A549 (cell line): ENCODE results near the gene TRAF3. TPM values are rescaled to one million over a fixed set of nuclear protein-coding genes. Genes with fewer than 3 reads are reported as not detected.

Experiments used
- ATAC-seq, 2 experiments: fragments of 200-7000 bp in 1 of 2; fragments of >200 bp in 1 of 2; cut with Nextera tagmentation in 1 of 2; cut with Tn5 transposase in 1 of 2; 3 replicates each; pipeline versions ENCODE4 v1.8.0 to v1.9.1; 2018 to 2020; ENCODE audit warnings: mild to moderate bottlenecking in 1 of 2, moderate library complexity in 1 of 2
- CTCF ChIA-PET: fragments of 300-600 bp; sonication (Branson Sonifier 250); formaldehyde crosslinking; extraction: SDS; loops from one replicate; lab custom pipeline; 2021; ENCODE audit warnings: antibody characterized with exemption, inconsistent platforms; lab: Yijun Ruan, JAX
- POLR2A ChIA-PET: fragments of 350-600 bp; formaldehyde crosslinking; extraction: SDS; loops from one replicate; lab custom pipeline; 2021; ENCODE audit warnings: antibody characterized with exemption, inconsistent platforms; lab: Yijun Ruan, JAX
- DNase-seq, 2 experiments: peaks; one replicate each; pipeline versions ENCODE4 v3.0.0 to v3.0.0-alpha.2; 2011 to 2016; ENCODE audit warnings: low read depth in 1 of 2, low spot score in 1 of 2
- FAIRE-seq: peaks from 2 replicates; lab custom pipeline; 2011; peaks lifted over from hg19 to GRCh38; lab: Jason Lieb, UNC
- H3K27ac ChIP-seq, 2 experiments: fragments of >200 bp; sonication (Bioruptor Twin); formaldehyde crosslinking; 3 replicates each; pipeline ENCODE4 v1.5.1; 2016 to 2017
- H3K4me1 ChIP-seq: fragments of >200 bp; sonication (Bioruptor Twin); formaldehyde crosslinking; 3 replicates; pipeline ENCODE4 v1.6.1; 2016
- H3K4me2 ChIP-seq: fragments of >200 bp; sonication (Bioruptor Twin); formaldehyde crosslinking; 3 replicates; pipeline ENCODE4 v1.6.1; 2016
- H3K4me3 ChIP-seq: fragments of >200 bp; sonication (Bioruptor Twin); formaldehyde crosslinking; 3 replicates; pipeline ENCODE4 v1.5.1; 2016
- H3K9me3 ChIP-seq: fragments of >200 bp; sonication (Bioruptor Twin); formaldehyde crosslinking; 3 replicates; pipeline ENCODE4 v1.6.1; 2016
- BHLHE40 ChIP-seq: IDR thresholded peaks from 2 replicates; pipeline ENCODE4 v1.6.1; 2012; ENCODE audit warnings: low read depth, low read length, inconsistent platforms
- CEBPB ChIP-seq, 2 experiments: fragments of >200 bp in 1 of 2; sonication (Bioruptor Twin) in 1 of 2; formaldehyde crosslinking in 1 of 2; IDR thresholded peaks; 2 replicates each; pipeline ENCODE4 v1.6.1; 2012 to 2016
- CHD2 ChIP-seq: fragments of 150-350 bp; IDR thresholded peaks from 2 replicates; pipeline ENCODE4 v1.6.1; 2014; ENCODE audit warnings: low read length; ENCODE audit not compliant: partially characterized antibody
- EP300 ChIP-seq, 2 experiments: fragments of >200 bp; sonication (Bioruptor Twin); formaldehyde crosslinking; IDR thresholded peaks; 2 replicates in 1 of 2; 3 replicates in 1 of 2; pipeline ENCODE4 v1.6.1; 2016 to 2017
- ESRRA ChIP-seq: fragments of 150-350 bp; IDR thresholded peaks from 2 replicates; pipeline ENCODE4 v1.6.1; 2014; ENCODE audit warnings: mild to moderate bottlenecking, low read length, borderline replicate concordance
- FOSB ChIP-seq: fragments of 250-450 bp; sonication (Bioruptor Pico); IDR thresholded peaks from 2 replicates; pipeline ENCODE4 v1.5.0; 2020; ENCODE audit warnings: mild to moderate bottlenecking, moderate library complexity
- FOSL2 ChIP-seq, 2 experiments: fragments of 450-650 bp in 1 of 2; fragments of >200 bp in 1 of 2; sonication (Bioruptor Twin) in 1 of 2; formaldehyde crosslinking; IDR thresholded peaks; 2 replicates each; pipeline versions ENCODE4 v1.5.0 to v1.6.1; 2016 to 2020; ENCODE audit warnings: mild to moderate bottlenecking in 1 of 2, moderate library complexity in 1 of 2
- HDAC2 ChIP-seq: fragments of 200-600 bp; sonication (generic); IDR thresholded peaks from 2 replicates; pipeline ENCODE4 v1.6.1; 2016
- HES2 ChIP-seq: fragments of >200 bp; sonication (Bioruptor Twin); formaldehyde crosslinking; IDR thresholded peaks from 2 replicates; pipeline ENCODE4 v1.6.1; 2016
- HOXB13 ChIP-seq: fragments of 250-450 bp; sonication (Bioruptor Pico); IDR thresholded peaks from 2 replicates; pipeline ENCODE4 v1.5.0; 2020; ENCODE audit warnings: low read depth, mild to moderate bottlenecking, moderate library complexity
- HOXB5 ChIP-seq: fragments of 250-450 bp; sonication (Bioruptor Pico); IDR thresholded peaks from 2 replicates; pipeline ENCODE4 v1.5.0; 2020; ENCODE audit warnings: mild to moderate bottlenecking, moderate library complexity
- JUN ChIP-seq, 2 experiments: fragments of >200 bp; sonication (Bioruptor Twin); formaldehyde crosslinking; IDR thresholded peaks; 2 replicates in 1 of 2; 3 replicates in 1 of 2; pipeline ENCODE4 v1.6.1; 2016 to 2017
- KDM5A ChIP-seq: fragments of 200-600 bp; sonication (generic); IDR thresholded peaks from 2 replicates; pipeline ENCODE4 v1.6.1; 2016; ENCODE audit warnings: antibody characterized with exemption, mild to moderate bottlenecking
- MAX ChIP-seq: IDR thresholded peaks from 2 replicates; pipeline ENCODE4 v1.6.1; 2012
- MAZ ChIP-seq: fragments of 150-350 bp; IDR thresholded peaks from 2 replicates; pipeline ENCODE4 v1.6.1; 2014; ENCODE audit warnings: antibody characterized with exemption, low read depth, low read length, borderline replicate concordance
- MYC ChIP-seq: IDR thresholded peaks from 2 replicates; pipeline ENCODE4 v1.6.1; 2012; ENCODE audit warnings: mild to moderate bottlenecking, inconsistent platforms, low read length, improper control_type of control experiment, borderline replicate concordance
- NPAS2 ChIP-seq: fragments of 250-450 bp; sonication (Bioruptor Pico); IDR thresholded peaks from 2 replicates; pipeline ENCODE4 v1.8.0; 2022; ENCODE audit warnings: mild to moderate bottlenecking, moderate library complexity, borderline replicate concordance
- NR3C1 ChIP-seq: fragments of >200 bp; sonication (Bioruptor Twin); formaldehyde crosslinking; IDR thresholded peaks from 3 replicates; pipeline ENCODE4 v1.6.1; 2017
- PHF8 ChIP-seq: fragments of 200-600 bp; sonication (generic); IDR thresholded peaks from 2 replicates; pipeline ENCODE4 v1.6.1; 2016; ENCODE audit warnings: low read depth, mild to moderate bottlenecking, antibody characterized with exemption, moderate library complexity, borderline replicate concordance
- POLR2AphosphoS2 ChIP-seq: conservative IDR thresholded peaks from 2 replicates; pipeline ENCODE4 v1.6.1; 2012; ENCODE audit warnings: low read length, improper control_type of control experiment, inconsistent platforms
- RFX5 ChIP-seq: fragments of 450-650 bp; IDR thresholded peaks from 2 replicates; pipeline ENCODE4 v1.7.1; 2014; ENCODE audit warnings: antibody characterized with exemption, mild to moderate bottlenecking, moderate library complexity
- SMC3 ChIP-seq: fragments of >200 bp; sonication (Bioruptor Twin); formaldehyde crosslinking; IDR thresholded peaks from 3 replicates; pipeline ENCODE4 v1.6.1; 2018; ENCODE audit warnings: inconsistent platforms
- TFCP2L1 ChIP-seq: fragments of 250-450 bp; sonication (Bioruptor Pico); IDR thresholded peaks from 2 replicates; pipeline ENCODE4 v1.5.0; 2021; ENCODE audit warnings: mild to moderate bottlenecking
- USF2 ChIP-seq: fragments of 450-650 bp; IDR thresholded peaks from 2 replicates; pipeline ENCODE4 v1.6.1; 2014; ENCODE audit warnings: antibody characterized with exemption
- ZSCAN20 ChIP-seq: fragments of 250-450 bp; sonication (Bioruptor Pico); IDR thresholded peaks from 2 replicates; pipeline ENCODE4 v1.8.0; 2022; ENCODE audit warnings: mild to moderate bottlenecking, moderate library complexity
- WGBS: methylation state at CpG from one replicate; pipeline ENCODE4 v1.1.6; 2017; ENCODE audit errors: missing lambda C conversion rate; 5-methylcytosine and 5-hydroxymethylcytosine counted together
- polyA plus RNA-seq, 4 experiments: library from polyadenylated mRNA; depleted of rRNA in 3 of 4; stranded (reverse); fragments of >200 nt; fragmentation: RNase III in 1 of 4; extraction: RNeasy Plus Mini Kit Qiagen cat#74134 plus additional on column Dnase treatment in 1 of 4; gene quantifications; 2 replicates in 3 of 4; 3 replicates in 1 of 4; pipeline ENCODE4 v1.2.3, GENCODE V29; 2011 to 2017

The TRAF3 gene
- polyA plus RNA-seq, 2 of the 4 experiments (the other 2 are of a cell fraction), result 20.2 to 25.5 TPM

GRCh38 chr14:102915292-102916110, 138.3 kb downstream of the TRAF3 start:
- WGBS, result 90% methylated on average over 17 of the region's 19 CpGs
- H3K27ac ChIP-seq, result no peak overlapping the region
- no peak overlapping the region for H3K4me2 ChIP-seq
- no peak for FAIRE-seq
- no peak; a peak in 1 of 6 replicates for ATAC-seq
- POLR2A ChIA-PET, result no interaction called here
- H3K4me1 ChIP-seq, result no peaks in the 10 kb centered on the region
- no peak for TF ChIP-seq ESRRA
- TF ChIP-seq CEBPB (IDR thresholded peaks at IDR 0.05), result no peak
- TF ChIP-seq CHD2, result no peak
- no peak for TF ChIP-seq HOXB5 (CRISPR knock-in tag)
- no peak for TF ChIP-seq HOXB13 (CRISPR knock-in tag)
- no peak for TF ChIP-seq KDM5A
- no peak for TF ChIP-seq ZSCAN20 (CRISPR knock-in tag)
- no peak for TF ChIP-seq SMC3
- no peak for TF ChIP-seq HES2
- no peak for TF ChIP-seq MYC
- no peak for TF ChIP-seq MAZ
- TF ChIP-seq PHF8, result no peak
- TF ChIP-seq RFX5, result no peak
- TF ChIP-seq NR3C1, result no peak
- TF ChIP-seq FOSB, result no peak
- CTCF ChIA-PET, result interaction anchor here (2.0 kb wide), 1 partner anchor 221 kb away, joined by 9 read pairs; no protein-coding TSS in a partner anchor
- H3K9me3 ChIP-seq, result no peaks in the 10 kb centered on the region
- no peak overlapping the region for H3K4me3 ChIP-seq
- no peak for DNase-seq

- H3K4me3 ChIP-seq, result no peak overlapping the region
- H3K4me2 ChIP-seq, result no peak overlapping the region
- FAIRE-seq (no peak), DNase-seq (no peak), ATAC-seq (peak; percentile 12 to 16; a peak in 3 of 6 replicates)
- ChIA-PET POLR2A (no interaction called here), CTCF (interaction anchor here (2.0 kb wide), 1 partner anchor 222 kb away, joined by 9 read pairs; no protein-coding TSS in a partner anchor)
- WGBS, result 88% methylated on average over 15 of the region's 18 CpGs
- H3K4me1 ChIP-seq, result no peaks in the 10 kb centered on the region
- TF ChIP-seq POLR2AphosphoS2 (0 out of 2 replicates have a peak, but pooled peaks have one; percentile 33), HOXB5 (CRISPR knock-in tag) (no peak)
- H3K9me3 ChIP-seq, result no peaks in the 10 kb centered on the region
- no peak overlapping the region for H3K27ac ChIP-seq
These were observed 139.3 kb downstream of the TRAF3 start for GRCh38 chr14:102916347-102917055.

DNA sequence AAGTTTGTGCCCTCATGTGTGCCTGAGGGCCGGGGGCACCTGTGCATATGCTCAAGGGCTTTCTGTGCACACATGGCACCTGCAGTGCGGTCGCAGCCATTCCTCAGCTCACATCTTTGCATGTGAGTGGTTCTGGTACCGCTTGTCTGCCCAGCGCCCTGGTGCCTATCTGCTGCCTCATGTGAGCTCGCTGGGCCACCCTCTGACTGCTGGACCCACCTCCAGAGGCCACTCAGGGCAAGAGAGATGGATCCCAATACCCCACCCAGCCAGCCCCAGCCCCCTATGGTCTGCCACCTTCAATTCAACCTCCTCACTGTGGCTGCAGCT, 139.8 kb downstream of the TRAF3 start:
- Histone ChIP-seq H3K4me2 (no peak overlapping the region), H3K4me1 (no peaks in the 10 kb centered on the region), H3K9me3 (no peaks in the 10 kb centered on the region), H3K27ac (no peak overlapping the region), H3K4me3 (no peak overlapping the region)
- FAIRE-seq, result no peak
- ChIA-PET POLR2A (no interaction called here), CTCF (interaction anchor here (1.1 kb wide), 1 partner anchor 10 kb away, joined by 3 read pairs; no protein-coding TSS in a partner anchor)
- no peak for DNase-seq
- ATAC-seq, result peak; percentile 4 to 9; a peak in 3 of 6 replicates
- no peak for TF ChIP-seq CEBPB (IDR thresholded peaks at IDR 0.05)
- no peak for TF ChIP-seq HDAC2
- no peak for TF ChIP-seq MAX
- no peak for TF ChIP-seq BHLHE40
- no peak for TF ChIP-seq TFCP2L1
- no peak for TF ChIP-seq JUN (IDR thresholded peaks at IDR 0.05)
- no peak for TF ChIP-seq ZSCAN20 (CRISPR knock-in tag)
- TF ChIP-seq KDM5A, result no peak
- no peak for TF ChIP-seq EP300 (IDR thresholded peaks at IDR 0.05)
- no peak for TF ChIP-seq NPAS2 (CRISPR knock-in tag)
- no peak for TF ChIP-seq USF2
- TF ChIP-seq FOSL2 (IDR thresholded peaks at IDR 0.05), result no peak
- TF ChIP-seq FOSL2 (CRISPR knock-in tag; IDR thresholded peaks at IDR 0.05), result no peak
- TF ChIP-seq ESRRA, result no peak
- TF ChIP-seq NR3C1, result no peak
- WGBS, result 89% methylated on average over 3 of the region's 6 CpGs
